AG04450 (cell line): Measurements from ENCODE around the gene RGS19. TPM values are rescaled to one million over a fixed set of nuclear protein-coding genes. Genes with fewer than 3 reads are reported as not detected.

Experiments
- CTCF ChIA-PET: fragments of 300-600, 350-600 bp; formaldehyde crosslinking; extraction: SDS; loops from one replicate; lab custom pipeline; 2022; ENCODE audit warnings: antibody characterized with exemption, inconsistent platforms; lab: Charles Lee
- POLR2A ChIA-PET: fragments of 350-600 bp; formaldehyde crosslinking; extraction: SDS; loops from one replicate; lab custom pipeline; 2021; ENCODE audit warnings: antibody characterized with exemption, inconsistent platforms; lab: Yijun Ruan, JAX
- DNase-seq: peaks from one replicate; pipeline ENCODE4 v3.0.0-alpha.2; 2011; ENCODE audit warnings: low read depth, low spot score
- H3K27ac ChIP-seq: one replicate; pipeline ENCODE4 v1.5.1; 2012; ENCODE audit warnings: low read depth, low read length, control low read depth
- H3K27me3 ChIP-seq: one replicate; pipeline ENCODE4 v1.6.0; 2012; ENCODE audit warnings: low read length; ENCODE audit not compliant: control insufficient read depth, insufficient read depth
- H3K4me3 ChIP-seq: 2 replicates; pipeline ENCODE4 v1.5.1; 2011; ENCODE audit warnings: mild to moderate bottlenecking, low read depth, low read length, control low read depth
- H3K9me3 ChIP-seq: 2 replicates; pipeline ENCODE4 v1.5.1; 2012; ENCODE audit warnings: low read length; ENCODE audit not compliant: control insufficient read depth, insufficient read depth
- polyA plus RNA-seq: library from polyadenylated mRNA; depleted of rRNA; stranded (reverse); fragments of >200 nt; gene quantifications from 2 replicates; pipeline ENCODE4 v1.2.3, GENCODE V29; 2011
- TF ChIP-seq, protein P1 (sequence below): IDR thresholded peaks from 2 replicates; pipeline ENCODE4 v1.5.1; 2011; ENCODE audit warnings: low read depth, low read length, control low read depth, inconsistent platforms

RGS19 gene
- polyA plus RNA-seq, 1 experiment = 7.5 TPM

DNA sequence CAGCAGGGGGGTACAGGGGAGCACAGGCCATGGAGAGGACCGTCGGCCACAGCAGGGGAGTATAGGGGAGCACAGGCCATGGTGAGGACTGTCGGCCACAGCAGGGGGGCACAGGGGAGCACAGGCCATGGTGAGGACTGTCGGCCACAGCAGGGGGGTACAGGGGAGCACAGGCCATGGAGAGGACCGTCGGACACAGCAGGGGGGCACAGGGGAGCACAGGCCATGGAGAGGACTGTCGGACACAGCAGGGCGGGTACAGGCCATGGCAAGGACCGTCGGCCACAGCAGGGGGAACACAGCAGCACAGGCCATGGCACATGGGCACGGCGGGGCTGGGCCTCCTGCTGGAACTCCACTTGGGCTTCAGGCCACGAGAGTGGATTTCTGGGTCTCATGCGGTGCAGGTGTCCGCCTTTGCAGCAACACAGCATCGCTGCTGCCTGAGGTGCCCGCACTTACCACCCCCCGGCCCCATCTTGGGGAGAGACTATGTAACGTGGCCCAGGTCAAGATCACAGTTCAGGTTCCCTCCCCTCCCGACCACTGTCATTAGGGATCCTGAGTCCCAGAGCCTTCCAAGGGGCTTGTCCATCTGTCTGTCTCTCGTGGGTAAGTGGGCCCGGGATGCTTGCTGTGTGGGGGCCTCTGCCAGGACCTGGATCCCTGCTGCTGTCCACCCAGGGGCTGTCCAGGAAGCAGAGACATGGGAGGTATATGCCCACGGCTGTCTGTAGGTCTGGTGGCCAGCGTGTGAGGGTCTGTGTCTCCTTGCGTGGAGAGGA, 25.5 kb upstream of the RGS19 start:
- peaks cover 50% of the 10 kb centered on the region for H3K27me3 ChIP-seq
- peaks cover 4% of the 10 kb centered on the region; the same call in 1 of the 2 replicates for H3K9me3 ChIP-seq
- no peak overlapping the region for H3K4me3 ChIP-seq
- DNase-seq = no peak
- POLR2A ChIA-PET = no interaction called here
- TF ChIP-seq, protein P1, sequence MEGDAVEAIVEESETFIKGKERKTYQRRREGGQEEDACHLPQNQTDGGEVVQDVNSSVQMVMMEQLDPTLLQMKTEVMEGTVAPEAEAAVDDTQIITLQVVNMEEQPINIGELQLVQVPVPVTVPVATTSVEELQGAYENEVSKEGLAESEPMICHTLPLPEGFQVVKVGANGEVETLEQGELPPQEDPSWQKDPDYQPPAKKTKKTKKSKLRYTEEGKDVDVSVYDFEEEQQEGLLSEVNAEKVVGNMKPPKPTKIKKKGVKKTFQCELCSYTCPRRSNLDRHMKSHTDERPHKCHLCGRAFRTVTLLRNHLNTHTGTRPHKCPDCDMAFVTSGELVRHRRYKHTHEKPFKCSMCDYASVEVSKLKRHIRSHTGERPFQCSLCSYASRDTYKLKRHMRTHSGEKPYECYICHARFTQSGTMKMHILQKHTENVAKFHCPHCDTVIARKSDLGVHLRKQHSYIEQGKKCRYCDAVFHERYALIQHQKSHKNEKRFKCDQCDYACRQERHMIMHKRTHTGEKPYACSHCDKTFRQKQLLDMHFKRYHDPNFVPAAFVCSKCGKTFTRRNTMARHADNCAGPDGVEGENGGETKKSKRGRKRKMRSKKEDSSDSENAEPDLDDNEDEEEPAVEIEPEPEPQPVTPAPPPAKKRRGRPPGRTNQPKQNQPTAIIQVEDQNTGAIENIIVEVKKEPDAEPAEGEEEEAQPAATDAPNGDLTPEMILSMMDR = no peak
- CTCF ChIA-PET = no interaction called here
- no peak overlapping the region for H3K27ac ChIP-seq

- H3K27me3 ChIP-seq = peaks cover 50% of the 10 kb centered on the region
These were observed 24.8 kb upstream of the RGS19 start for GRCh38 chr20:64103871-64104666.

DNA sequence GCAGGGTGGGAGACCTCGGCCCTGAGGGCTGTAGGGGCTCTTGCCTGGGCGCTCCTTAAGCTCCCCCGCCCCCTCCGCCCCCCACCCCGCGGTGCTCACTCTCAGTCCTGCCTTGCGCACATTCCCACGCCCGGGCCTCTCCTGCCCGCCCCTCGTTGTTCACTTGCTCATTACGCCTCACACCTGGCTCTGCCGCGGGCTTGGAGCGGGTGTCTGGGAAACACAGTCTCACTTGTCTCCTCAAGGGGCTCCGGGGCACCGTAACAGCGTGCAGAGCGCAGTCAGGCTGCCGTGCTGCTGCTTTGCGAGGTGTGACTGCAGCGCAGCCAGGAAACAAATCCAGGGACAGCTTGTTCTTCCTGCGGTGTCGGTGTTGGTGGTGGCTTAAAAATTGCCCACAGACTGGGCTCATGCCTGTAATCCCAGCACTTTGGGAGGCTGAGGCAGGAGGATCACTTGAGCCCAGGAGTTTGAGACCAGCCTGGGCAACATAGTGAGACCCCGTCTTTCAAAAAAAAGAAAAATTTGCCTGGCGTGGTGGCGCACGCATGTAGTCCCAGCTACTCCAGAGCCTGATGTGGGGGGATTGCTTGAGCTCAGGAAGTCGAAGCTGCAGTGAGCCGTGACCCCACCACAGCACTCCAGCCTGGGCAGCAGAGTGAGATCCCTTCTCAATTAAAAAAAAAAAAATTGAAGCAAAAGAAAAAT, 23.5 kb upstream of the RGS19 start:
- ChIA-PET POLR2A (no interaction called here), CTCF (interaction anchor here (0.6 to 0.9 kb wide), 4 partner anchors 11 to 874 kb away, joined by 3 to 9 read pairs (median 4); no protein-coding TSS in a partner anchor)
- Histone ChIP-seq H3K27me3 (peaks cover 46% of the 10 kb centered on the region), H3K4me3 (no peak overlapping the region), H3K9me3 (peaks cover 4% of the 10 kb centered on the region; the same call in 1 of the 2 replicates), H3K27ac (no peak overlapping the region)
- TF ChIP-seq, protein P1 = no peak
- DNase-seq = no peak

More at GRCh38 chr20:64103871-64104666, 24.8 kb upstream of the RGS19 start:
- no peak for DNase-seq
- peaks cover 4% of the 10 kb centered on the region; the same call in 1 of the 2 replicates for H3K9me3 ChIP-seq
- ChIA-PET CTCF (interaction anchor here (0.6 kb wide), 1 partner anchor 867 kb away, joined by 3 read pairs; no protein-coding TSS in a partner anchor), POLR2A (no interaction called here)
- no peak overlapping the region for H3K27ac ChIP-seq
- H3K4me3 ChIP-seq = no peak overlapping the region
- TF ChIP-seq, protein P1 = no peak

DNA sequence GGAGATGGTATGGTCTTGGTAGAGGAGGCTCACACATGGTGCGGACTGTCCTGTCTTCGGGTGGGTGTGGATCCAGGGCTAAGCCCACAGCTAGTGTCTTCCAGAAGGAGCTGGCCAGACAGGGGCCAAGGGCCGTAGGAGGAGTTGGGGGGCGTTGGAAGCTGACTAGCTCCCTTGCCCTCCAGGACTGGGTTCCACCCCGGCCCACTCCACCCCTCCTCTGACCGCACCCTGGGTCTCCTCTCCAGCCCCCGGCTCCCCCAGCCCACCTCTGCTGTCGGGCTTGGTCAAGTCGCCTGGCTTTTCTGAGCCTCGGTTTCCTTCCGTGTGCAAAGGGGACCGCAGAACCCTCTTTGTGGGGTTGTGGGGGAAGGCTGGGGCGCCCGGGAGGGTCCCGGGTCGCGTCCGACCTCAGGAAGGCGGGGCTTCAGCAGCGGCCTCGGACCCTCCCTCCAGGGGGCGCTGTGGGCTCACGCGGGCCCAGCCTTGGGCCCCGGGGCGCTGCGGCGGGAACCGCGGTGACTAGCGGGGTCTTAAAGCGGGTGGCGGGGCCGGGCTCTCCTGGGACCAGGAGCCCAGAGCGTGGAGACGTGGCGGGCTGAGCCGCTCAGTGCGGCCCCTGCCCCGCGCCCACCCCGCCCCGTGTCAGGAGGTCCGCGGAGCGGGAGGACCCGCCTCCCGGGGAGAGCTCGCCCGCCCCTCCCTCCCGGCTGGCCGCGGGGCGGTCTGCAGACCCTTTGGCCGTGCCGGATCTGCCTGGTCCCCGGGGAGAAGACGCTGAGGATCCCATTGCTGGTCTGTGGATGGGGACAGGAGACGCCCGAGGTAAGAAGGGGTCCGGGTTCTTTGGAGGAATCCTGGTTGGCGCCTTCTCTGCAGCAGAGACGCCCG, 22.7 kb upstream of the RGS19 start:
- Histone ChIP-seq H3K27ac (no peak overlapping the region), H3K4me3 (no peak overlapping the region)

More for the DNA sequence above, 22.7 kb upstream of the RGS19 start:
- peaks cover 40% of the 10 kb centered on the region for H3K27me3 ChIP-seq
- ChIA-PET CTCF (interaction anchor here (0.6 to 0.9 kb wide), 4 partner anchors 12 to 873 kb away, joined by 3 to 9 read pairs (median 4); no protein-coding TSS in a partner anchor), POLR2A (no interaction called here)
- peaks cover 4% of the 10 kb centered on the region; the same call in 1 of the 2 replicates for H3K9me3 ChIP-seq
- TF ChIP-seq, protein P1 = peak; percentile 51
- DNase-seq = no peak
